Mesodermal cell (in vitro differentiated cells): ENCODE results near the gene ABLIM3.
"Not testable (repeated sequence)": the region's sequence is repeated elsewhere in the genome, so short reads cannot be mapped to it uniquely, and the experiment has no call there.

Experiments
- H3K27ac ChIP-seq: 2 replicates; pipeline ENCODE4 v1.7.0; 2013; ENCODE audit warnings: mild to moderate bottlenecking, low read depth, low read length, moderate library complexity; ENCODE audit not compliant: severe bottlenecking
- H3K36me3 ChIP-seq: 2 replicates; pipeline ENCODE4 v1.7.1; 2013; ENCODE audit warnings: mild to moderate bottlenecking, low read length, moderate library complexity; ENCODE audit not compliant: control insufficient read depth, insufficient read depth
- H3K4me1 ChIP-seq: one replicate; pipeline ENCODE4 v1.7.1; 2013; ENCODE audit warnings: mild to moderate bottlenecking, low read length; ENCODE audit not compliant: insufficient read depth, control insufficient read depth, poor library complexity, severe bottlenecking
- H3K4me3 ChIP-seq: 2 replicates; pipeline ENCODE4 v1.7.0; 2013; ENCODE audit warnings: low read length, control low read depth, mild to moderate bottlenecking; ENCODE audit not compliant: insufficient read depth, poor library complexity, severe bottlenecking; ENCODE audit errors: extremely low read depth
- H3K9me3 ChIP-seq: 2 replicates; pipeline ENCODE4 v1.7.1; 2013; ENCODE audit warnings: mild to moderate bottlenecking, low read length, moderate library complexity; ENCODE audit not compliant: control insufficient read depth
- whole genome bisulfite sequencing, 2 experiments: methylation state at CpG; one replicate each; pipeline ENCODE4 v1.1.5; 2013; ENCODE audit warnings: missing lambda C conversion rate in 2 of 2; ENCODE audit not compliant: insufficient coverage in 2 of 2; 5-methylcytosine and 5-hydroxymethylcytosine counted together

ABLIM3 gene

DNA sequence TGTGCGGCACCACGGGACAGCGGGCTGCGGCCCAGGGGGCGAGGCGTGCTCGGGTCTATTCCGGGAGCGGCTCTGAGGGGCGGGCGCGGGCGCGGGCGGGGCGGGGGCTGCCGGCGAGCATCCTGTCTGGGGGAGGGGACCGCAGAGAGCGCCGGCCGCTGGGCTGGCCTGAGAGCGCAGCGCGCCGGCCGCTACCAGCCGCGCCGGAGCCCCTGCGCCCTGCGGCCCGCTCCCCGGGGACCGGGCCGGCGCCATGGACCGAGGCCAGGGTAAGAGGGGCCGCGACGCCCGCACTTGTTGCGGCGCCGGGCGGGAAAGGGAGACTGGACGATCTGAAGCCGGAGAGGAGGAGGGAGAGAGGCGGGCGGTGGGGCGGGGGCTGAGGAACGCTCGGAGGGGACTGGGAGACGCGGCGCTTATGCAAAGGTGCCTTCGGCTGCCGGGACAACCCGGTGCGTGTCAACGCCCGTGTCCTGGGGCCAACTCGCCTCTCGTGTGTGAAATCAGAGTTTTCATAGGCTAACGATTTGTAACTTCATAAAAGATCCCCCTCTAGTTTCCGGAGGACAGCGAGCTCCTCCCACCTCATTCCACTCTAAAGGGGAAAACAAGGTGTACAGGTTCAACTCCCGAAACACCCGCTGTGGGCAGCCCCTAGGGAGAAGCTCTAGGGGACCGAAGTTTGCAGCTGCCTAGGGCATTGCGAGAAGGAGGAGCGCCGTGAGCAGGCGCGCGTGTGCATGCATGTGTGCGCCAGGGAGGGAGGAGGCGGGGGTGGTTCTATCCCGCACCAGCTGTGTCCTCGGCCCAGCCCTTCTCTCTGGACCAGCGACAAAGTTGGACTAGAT is 130.6 kb downstream of the ABLIM3 start, which contains the start of gene AFAP1L1:
AFAP1L1 (plus strand) TSS at position 144 of the 848 bp plus-strand sequence; CDS start at position 254, 110 bp downstream.
- Histone ChIP-seq H3K4me3 (peak within 1 kb of the TSS; percentile 62), H3K4me1 (peaks cover 13% of the 10 kb centered on the region), H3K9me3 (no peaks in the 10 kb centered on the region), H3K36me3 (no peaks in the 10 kb centered on the region), H3K27ac (no peak within 1 kb of the TSS)
- WGBS, 2 experiments = 1% methylated on average over 46 to 67 of the region's 81 CpGs

DNA sequence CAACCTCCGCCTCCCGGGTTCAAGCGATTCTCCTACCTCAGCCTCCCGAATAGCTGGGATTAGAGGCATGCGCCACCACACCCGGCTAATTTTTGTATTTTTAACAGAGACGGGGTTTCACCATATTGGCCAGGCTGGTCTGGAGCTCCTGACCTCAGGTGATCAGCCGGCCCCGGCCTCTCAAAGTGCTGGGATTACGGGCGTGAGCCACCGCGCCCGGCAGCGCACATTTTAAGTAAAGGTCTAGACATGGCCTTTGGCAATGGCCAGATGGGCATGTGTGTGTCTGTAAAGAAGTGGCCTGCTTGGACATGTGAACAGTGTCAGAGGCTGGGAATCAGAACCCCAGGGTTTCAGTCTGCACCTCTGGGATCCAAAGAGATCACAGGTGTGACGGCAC is 131.5 kb downstream of the ABLIM3 start:
- WGBS, 2 experiments = 66 to 76% methylated on average over 12 to 14 of the region's 16 CpGs
- not testable (repeated sequence) for H3K36me3 ChIP-seq, H3K9me3 ChIP-seq, H3K27ac ChIP-seq
- Histone ChIP-seq H3K4me1 (peaks cover 13% of the 10 kb centered on the region), H3K4me3 (peak overlapping the region; percentile 62)

DNA sequence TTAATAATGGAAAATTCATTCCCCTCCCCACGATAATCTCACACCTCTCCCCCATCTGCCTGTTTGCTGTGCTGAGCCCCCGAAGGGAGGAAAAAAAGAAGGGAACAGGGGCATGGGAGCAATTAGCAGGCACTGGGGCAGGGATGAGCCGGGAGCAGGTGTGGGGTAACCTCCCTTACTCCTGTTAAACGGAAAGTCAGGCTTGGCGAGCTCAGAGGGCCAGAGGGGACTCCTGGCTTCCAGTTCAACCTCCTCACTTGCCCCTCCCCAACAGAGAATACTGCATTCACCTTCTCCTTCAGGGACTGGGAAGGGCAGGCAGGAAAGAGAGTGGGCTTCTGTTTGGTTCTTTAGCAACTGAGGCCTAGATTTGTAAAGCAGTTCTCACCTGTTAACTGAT is 131.9 kb downstream of the ABLIM3 start:
- H3K4me3 ChIP-seq = peak overlapping the region; percentile 62
- peaks cover 13% of the 10 kb centered on the region for H3K4me1 ChIP-seq
- H3K36me3 ChIP-seq = no peaks in the 10 kb centered on the region
- WGBS, 2 experiments = no CpG with 5 or more reads among the region's 5 CpGs
- H3K27ac ChIP-seq = no peak overlapping the region
- no peaks in the 10 kb centered on the region for H3K9me3 ChIP-seq

DNA sequence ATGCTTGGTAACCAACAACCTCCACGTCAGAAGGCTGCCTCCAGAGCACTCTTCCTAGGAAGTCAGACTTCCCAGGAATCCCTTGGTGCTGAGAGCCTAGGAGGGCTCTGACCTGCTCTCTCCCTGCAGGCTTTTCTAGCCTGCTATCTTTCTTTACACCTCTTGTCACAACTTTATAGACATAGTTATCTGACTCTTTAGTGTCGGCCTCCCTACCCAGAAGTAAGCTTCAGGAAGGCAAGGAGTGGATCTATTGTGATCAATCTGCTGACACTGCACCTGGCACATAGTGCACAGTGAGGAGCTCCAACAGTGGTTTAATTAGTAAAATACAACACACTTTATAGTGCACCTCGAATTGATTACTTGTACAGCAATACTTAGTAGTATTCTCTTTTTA is 132.7 kb downstream of the ABLIM3 start:
- 22 to 44% methylated on average over 1 to 2 of the region's 3 CpGs for WGBS, 2 experiments
- no peak overlapping the region for H3K4me3 ChIP-seq
- H3K4me1 ChIP-seq = peaks cover 13% of the 10 kb centered on the region
- no peaks in the 10 kb centered on the region for H3K36me3 ChIP-seq
- no peaks in the 10 kb centered on the region for H3K9me3 ChIP-seq
- H3K27ac ChIP-seq = no peak overlapping the region

DNA sequence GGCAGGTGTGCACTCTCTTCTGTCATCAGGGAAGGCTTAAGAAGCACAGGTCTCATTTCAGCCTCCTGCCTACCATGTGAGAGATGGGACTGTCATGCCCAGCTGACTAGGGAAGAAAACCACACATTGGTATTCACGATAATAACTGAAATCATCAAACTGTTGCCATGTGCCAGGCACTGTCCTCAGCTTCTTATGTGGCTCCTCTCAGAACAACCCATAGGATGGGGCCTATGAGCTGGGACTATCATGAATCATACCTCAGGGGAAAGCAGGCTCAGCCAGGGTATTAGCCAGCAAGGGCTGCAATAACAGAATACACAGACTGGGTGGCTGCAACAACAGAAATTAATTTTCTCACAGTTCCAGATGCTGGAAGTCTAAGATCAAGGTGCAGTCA is 133.6 kb downstream of the ABLIM3 start:
- WGBS, 2 experiments = 89 to 100% methylated on average over 1 of the region's 1 CpG
- no peak overlapping the region for H3K4me3 ChIP-seq
- H3K27ac ChIP-seq = no peak overlapping the region
- H3K4me1 ChIP-seq = peaks cover 13% of the 10 kb centered on the region
- no peaks in the 10 kb centered on the region for H3K36me3 ChIP-seq
- no peaks in the 10 kb centered on the region for H3K9me3 ChIP-seq

DNA sequence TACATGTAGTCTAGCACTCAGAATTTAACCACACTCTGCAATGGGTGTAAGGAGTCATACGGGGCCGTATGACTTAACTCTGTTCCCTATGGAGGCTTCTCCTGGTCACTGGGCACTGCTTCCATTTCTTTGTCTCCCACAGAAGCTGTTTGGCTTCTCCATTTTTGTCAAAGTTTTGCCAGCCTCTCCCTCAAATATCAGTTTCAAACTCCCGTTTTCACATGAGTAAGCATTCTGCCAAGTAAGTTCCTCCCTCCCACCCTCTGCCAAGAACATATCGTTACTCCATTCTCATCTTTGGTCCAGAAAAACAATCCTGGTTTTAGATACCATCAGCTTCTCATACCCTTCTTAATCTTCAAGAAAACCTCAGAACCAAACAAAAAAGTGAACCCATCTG is 136.5 kb downstream of the ABLIM3 start:
- Histone ChIP-seq H3K4me1 (peaks cover 8% of the 10 kb centered on the region), H3K4me3 (no peak overlapping the region), H3K36me3 (peaks cover 8% of the 10 kb centered on the region), H3K9me3 (no peaks in the 10 kb centered on the region), H3K27ac (no peak overlapping the region)
- 93 to 95% methylated on average over 4 of the region's 4 CpGs for WGBS, 2 experiments

DNA sequence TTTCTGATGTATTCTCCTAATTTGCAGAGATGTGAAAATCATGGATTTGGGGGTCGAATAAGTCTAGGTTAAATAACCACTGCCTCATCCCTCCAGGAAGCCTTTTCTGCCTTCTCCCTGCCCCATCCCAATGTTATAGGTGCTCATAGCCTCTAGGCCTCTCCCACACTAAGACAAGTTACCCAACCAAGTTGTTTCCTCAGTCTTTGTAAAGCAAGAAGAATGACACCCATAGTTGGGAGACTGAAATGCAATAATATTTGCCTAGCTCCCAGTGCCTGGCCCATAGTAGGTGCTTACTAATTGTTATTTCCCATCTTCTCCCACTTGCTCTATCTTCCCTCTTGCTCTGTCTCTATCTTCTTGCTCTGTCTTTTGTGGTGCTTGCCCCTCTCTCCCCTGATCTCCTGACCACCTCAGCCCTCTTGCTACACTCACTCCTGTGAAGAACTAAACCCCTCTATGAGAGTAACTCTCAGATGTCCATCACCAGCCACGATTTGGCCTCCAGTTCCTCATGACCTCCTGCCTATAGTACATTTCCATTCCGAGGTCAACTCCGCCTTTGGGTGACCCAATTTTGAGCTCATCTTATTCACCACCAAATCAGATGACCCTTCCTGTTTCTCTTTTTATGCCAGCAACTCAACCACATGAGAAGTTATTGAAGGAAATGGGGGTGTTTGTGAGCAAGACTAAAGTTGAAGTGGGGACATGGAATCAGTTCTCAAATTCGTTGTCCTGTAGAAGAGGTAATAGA is 137.3 kb downstream of the ABLIM3 start:
- no peaks in the 10 kb centered on the region for H3K9me3 ChIP-seq
- no peak overlapping the region for H3K4me3 ChIP-seq
- H3K27ac ChIP-seq = no peak overlapping the region
- H3K36me3 ChIP-seq = peaks cover 8% of the 10 kb centered on the region
- H3K4me1 ChIP-seq = peaks cover 2% of the 10 kb centered on the region
- WGBS, 2 experiments = 78 to 83% methylated on average over 2 of the region's 5 CpGs

DNA sequence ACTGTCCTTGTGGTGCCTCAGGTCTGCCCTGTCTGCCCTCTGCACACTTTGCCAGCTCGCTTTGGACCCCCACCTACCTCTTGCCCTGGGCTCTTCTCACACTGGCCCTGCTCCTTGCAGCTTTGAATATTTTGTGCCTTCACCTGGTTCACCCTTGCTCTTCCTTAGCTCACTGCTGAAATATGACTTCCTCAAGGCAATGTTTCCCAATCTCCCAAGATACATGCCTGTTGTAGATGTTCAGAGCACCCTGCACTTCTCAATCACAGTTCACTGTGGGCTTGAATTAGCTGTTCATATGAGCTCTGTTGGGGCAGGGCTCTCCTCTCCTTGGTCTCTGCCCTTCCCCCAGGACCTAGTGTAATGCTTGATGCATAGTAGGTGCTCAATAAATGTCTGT is 138.4 kb downstream of the ABLIM3 start:
- 94 to 100% methylated on average over 1 of the region's 1 CpG for WGBS, 2 experiments
- no peak overlapping the region for H3K4me3 ChIP-seq
- H3K36me3 ChIP-seq = peaks cover 8% of the 10 kb centered on the region
- H3K27ac ChIP-seq = no peak overlapping the region
- H3K4me1 ChIP-seq = no peaks in the 10 kb centered on the region
- no peaks in the 10 kb centered on the region for H3K9me3 ChIP-seq

DNA sequence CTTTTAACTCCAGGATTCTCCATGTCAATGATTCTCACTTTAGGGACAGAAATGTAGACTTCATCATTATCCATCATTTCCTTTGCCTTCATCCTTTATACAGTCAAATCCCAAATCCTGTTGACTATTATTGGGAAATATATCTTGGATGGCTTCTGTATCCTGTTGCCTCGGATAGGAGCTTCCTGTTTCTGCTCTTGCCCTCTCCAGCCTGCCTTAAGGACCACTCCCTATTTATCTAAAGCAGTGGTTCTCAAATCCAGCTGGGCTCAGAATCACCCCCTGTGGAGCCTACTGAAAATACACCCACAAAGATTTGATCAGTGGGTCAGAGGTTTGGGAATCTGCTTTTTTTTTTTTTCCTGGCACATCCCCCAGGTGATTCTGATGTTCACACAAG is 138.8 kb downstream of the ABLIM3 start:
- H3K27ac ChIP-seq = no peak overlapping the region
- WGBS, 2 experiments = 40% methylated on average over 1 of the region's 1 CpG; no CpG with 5 or more reads in 1 of the 2 experiments
- H3K4me1 ChIP-seq = no peaks in the 10 kb centered on the region
- no peaks in the 10 kb centered on the region for H3K9me3 ChIP-seq
- peaks cover 8% of the 10 kb centered on the region for H3K36me3 ChIP-seq
- no peak overlapping the region for H3K4me3 ChIP-seq

DNA sequence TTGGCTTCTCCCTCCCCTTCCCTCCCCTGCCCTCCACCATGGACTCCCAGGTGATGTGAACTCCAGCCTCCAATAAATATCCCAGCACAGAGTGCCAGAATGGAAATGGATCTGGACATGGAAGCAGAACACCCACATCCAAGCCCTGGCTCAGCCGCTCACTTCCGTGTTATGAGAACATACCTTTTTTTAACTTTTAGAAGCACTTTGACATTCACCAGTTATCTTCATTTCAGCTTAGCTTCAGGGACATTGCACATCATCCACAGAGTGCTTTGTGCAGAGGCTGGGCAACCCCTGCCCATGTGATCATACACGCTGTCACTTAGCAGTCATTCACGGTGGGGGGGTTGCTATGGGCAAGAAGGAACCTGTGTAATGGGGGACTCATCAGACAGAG is 139.5 kb downstream of the ABLIM3 start:
- Histone ChIP-seq H3K36me3 (peaks cover 8% of the 10 kb centered on the region), H3K27ac (no peak overlapping the region), H3K9me3 (no peaks in the 10 kb centered on the region), H3K4me3 (no peak overlapping the region), H3K4me1 (no peaks in the 10 kb centered on the region)
- WGBS, 2 experiments = 83 to 100% methylated on average over 3 of the region's 4 CpGs
